RPMI7951 (cell line): ENCODE results near the gene CMTM8. TPM values are rescaled to one million over a fixed set of nuclear protein-coding genes. Genes with fewer than 3 reads are reported as not detected.

Source experiments
- DNase-seq: peaks from one replicate; pipeline ENCODE4 v3.0.0-alpha.2; 2012; ENCODE audit warnings: low read depth
- total RNA-seq: library from RNA; depleted of rRNA; stranded (reverse); fragments of >200 nt; shearing (Covaris generic); gene quantifications from 2 replicates; pipeline ENCODE4 v1.2.3, GENCODE V29; 2014

The CMTM8 gene
- total RNA-seq, 1 experiment from 2014 or later, result not detected

- no peak for DNase-seq
Observed at GRCh38 chr3:32306072-32306471, 67.6 kb downstream of the CMTM8 start.

GRCh38 chr3:32307591-32307990 lies 69.1 kb downstream of the CMTM8 start:
- no peak for DNase-seq

GRCh38 chr3:32308378-32308777 lies 69.9 kb downstream of the CMTM8 start:
- DNase-seq, result no peak

GRCh38 chr3:32309654-32310242 lies 71.3 kb downstream of the CMTM8 start:
- no peak for DNase-seq

GRCh38 chr3:32310336-32310735 lies 71.9 kb downstream of the CMTM8 start:
- no peak for DNase-seq

- DNase-seq, result peak; percentile 38
Observed at GRCh38 chr3:32310918-32311839, 72.7 kb downstream of the CMTM8 start.

- no peak for DNase-seq
Observed at GRCh38 chr3:32312251-32312650, 73.8 kb downstream of the CMTM8 start.

GRCh38 chr3:32313169-32313568 lies 74.7 kb downstream of the CMTM8 start:
- no peak for DNase-seq

GRCh38 chr3:32313723-32314473 lies 75.4 kb downstream of the CMTM8 start:
- DNase-seq, result no peak

GRCh38 chr3:32315441-32315840 lies 77.0 kb downstream of the CMTM8 start:
- no peak for DNase-seq

GRCh38 chr3:32316319-32316718 lies 77.8 kb downstream of the CMTM8 start:
- no peak for DNase-seq

GRCh38 chr3:32316976-32317375 lies 78.5 kb downstream of the CMTM8 start:
- no peak for DNase-seq

GRCh38 chr3:32319607-32320006 lies 81.1 kb downstream of the CMTM8 start:
- no peak for DNase-seq

GRCh38 chr3:32320080-32320479 lies 81.6 kb downstream of the CMTM8 start:
- no peak for DNase-seq

GRCh38 chr3:32321095-32321790 lies 82.8 kb downstream of the CMTM8 start:
- DNase-seq, result no peak

GRCh38 chr3:32322311-32322710 lies 83.8 kb downstream of the CMTM8 start:
- DNase-seq, result no peak

- no peak for DNase-seq
Observed at GRCh38 chr3:32323604-32324003, 85.1 kb downstream of the CMTM8 start.

GRCh38 chr3:32325201-32325600 lies 86.7 kb downstream of the CMTM8 start:
- DNase-seq, result no peak

- no peak for DNase-seq
Observed at GRCh38 chr3:32325927-32326326, 87.4 kb downstream of the CMTM8 start.

- DNase-seq, result no peak
Observed at GRCh38 chr3:32326795-32327194, 88.3 kb downstream of the CMTM8 start.

- no peak for DNase-seq
Observed at GRCh38 chr3:32334675-32335074, 96.2 kb downstream of the CMTM8 start.
